ENCODE results near the gene ARHGEF4. TPM values are rescaled to one million over a fixed set of nuclear protein-coding genes. Genes with fewer than 3 reads are reported as not detected.
"Not testable (repeated sequence)": the region's sequence is repeated elsewhere in the genome, so short reads cannot be mapped to it uniquely, and the experiment has no call there.

ARHGEF4 gene
- total RNA-seq, 1 experiment from 2014 or later: 0.06 TPM

- peak in 1 of 2 experiments; percentile 6 for DNase-seq
- H3K4me3 ChIP-seq: no peak overlapping the region
- no peaks in the 10 kb centered on the region for H3K36me3 ChIP-seq
These were observed 149.3 kb downstream of the ARHGEF4 start for GRCh38 chr2:130985831-130986649.

DNA sequence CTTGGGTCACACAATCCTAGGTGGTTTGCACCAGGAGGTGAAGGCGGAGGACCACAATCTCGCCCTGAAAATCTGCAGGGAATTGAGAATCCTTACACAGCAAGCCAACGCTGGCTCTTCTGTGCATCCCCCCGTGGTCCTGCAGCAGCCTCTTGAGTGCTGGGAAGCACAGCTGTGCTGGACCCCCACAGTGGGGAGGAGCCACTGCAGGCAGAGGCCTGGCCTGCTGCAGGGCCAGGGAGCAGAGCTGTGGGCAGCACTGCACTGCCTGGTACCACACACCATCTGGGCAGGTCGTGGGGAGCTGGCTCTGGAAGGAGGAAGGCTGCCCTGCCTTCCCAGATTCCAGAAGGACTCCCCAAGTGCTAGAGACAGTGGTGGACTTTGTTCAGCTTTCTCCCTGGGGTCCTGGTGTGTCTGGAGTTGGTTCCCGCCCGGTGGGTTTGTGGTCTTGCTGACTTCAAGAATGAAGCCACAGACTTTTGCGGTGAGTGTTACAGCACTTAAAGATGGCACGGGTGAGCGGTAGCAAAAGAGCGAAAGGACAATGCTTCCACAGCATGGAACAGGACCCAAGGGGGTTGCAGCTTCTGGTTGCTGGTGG lies 150.3 kb downstream of the ARHGEF4 start:
- DNase-seq: peak in 1 of 2 experiments; percentile 5
- Histone ChIP-seq H3K27ac (peak overlapping the region; percentile 53; the same call in 1 of the 2 replicates), H3K27me3 (no peaks in the 10 kb centered on the region), H3K4me1 (peaks cover 9% of the 10 kb centered on the region; the same call in 1 of the 2 replicates), H3K36me3 (no peaks in the 10 kb centered on the region), H3K4me3 (no peak overlapping the region), H3K9me3 (replicated peaks) (no peaks in the 10 kb centered on the region)

More at GRCh38 chr2:130985831-130986649, 149.3 kb downstream of the ARHGEF4 start:
- Histone ChIP-seq H3K9me3 (replicated peaks) (no peaks in the 10 kb centered on the region), H3K27me3 (no peaks in the 10 kb centered on the region), H3K4me1 (peaks cover 9% of the 10 kb centered on the region; the same call in 1 of the 2 replicates), H3K27ac (no peak overlapping the region)

GRCh38 chr2:130987519-130988425 lies 151.1 kb downstream of the ARHGEF4 start:
- Histone ChIP-seq H3K9me3 (replicated peaks) (no peaks in the 10 kb centered on the region), H3K4me3 (no peak overlapping the region), H3K4me1 (peaks cover 9% of the 10 kb centered on the region; the same call in 1 of the 2 replicates), H3K27me3 (no peaks in the 10 kb centered on the region), H3K27ac (peak overlapping the region; percentile 53), H3K36me3 (no peaks in the 10 kb centered on the region)
- peak; percentile 27 to 54 for DNase-seq

DNA sequence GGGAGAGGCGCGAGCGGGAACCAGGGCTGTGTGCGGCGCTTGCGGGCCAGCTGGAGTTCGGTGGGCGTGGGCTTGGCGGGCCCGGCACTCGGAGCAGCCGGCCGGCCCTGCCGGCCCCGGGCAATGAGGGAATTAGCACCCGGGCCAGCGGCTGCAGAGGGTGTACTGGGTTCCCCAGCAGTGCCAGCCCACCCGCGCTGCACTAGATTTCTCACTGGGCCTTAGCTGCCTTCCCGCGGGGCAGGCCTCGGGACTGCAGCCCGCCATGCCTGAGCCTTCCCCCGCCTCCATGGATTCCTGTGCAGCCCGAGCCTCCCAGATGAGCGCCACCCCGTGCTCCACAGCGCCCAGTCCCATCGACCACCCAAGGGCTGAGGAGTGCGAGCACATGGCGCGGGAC lies 154.7 kb downstream of the ARHGEF4 start:
- not testable (repeated sequence) for H3K36me3 ChIP-seq; H3K27ac ChIP-seq; H3K27me3 ChIP-seq; H3K9me3 ChIP-seq (replicated peaks); DNase-seq; H3K4me1 ChIP-seq; H3K4me3 ChIP-seq

GRCh38 chr2:130992003-130992402 lies 155.3 kb downstream of the ARHGEF4 start:
- DNase-seq; H3K27me3 ChIP-seq; H3K27ac ChIP-seq; H3K9me3 ChIP-seq (replicated peaks); H3K4me1 ChIP-seq; H3K4me3 ChIP-seq; H3K36me3 ChIP-seq: not testable (repeated sequence)

DNA sequence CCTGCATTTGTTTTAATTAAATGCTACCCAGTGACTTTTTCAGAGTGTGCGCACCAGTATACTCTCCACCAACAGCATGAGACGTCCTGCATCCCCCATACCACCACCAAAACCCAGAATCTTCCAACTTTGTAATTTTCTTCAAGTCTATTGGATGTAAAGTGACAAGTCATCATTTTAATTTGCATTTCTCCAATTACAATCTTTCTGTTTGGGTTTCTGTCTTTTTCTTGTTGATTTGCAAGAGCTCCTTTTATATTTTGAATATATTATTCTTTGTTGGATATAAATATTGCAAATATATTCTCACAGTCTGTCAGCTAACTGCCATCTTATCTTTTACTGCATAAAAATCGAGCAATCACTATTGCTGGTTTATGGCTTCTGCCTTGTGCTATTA lies 160.0 kb downstream of the ARHGEF4 start:
- no peaks in the 10 kb centered on the region for H3K4me1 ChIP-seq
- H3K27ac ChIP-seq: no peak overlapping the region
- no peaks in the 10 kb centered on the region for H3K9me3 ChIP-seq (replicated peaks)
- no peaks in the 10 kb centered on the region for H3K36me3 ChIP-seq
- DNase-seq: no peak
- no peaks in the 10 kb centered on the region; the same call in 1 of the 2 replicates for H3K27me3 ChIP-seq
- H3K4me3 ChIP-seq: no peak overlapping the region

GRCh38 chr2:130997198-130997597 lies 160.5 kb downstream of the ARHGEF4 start:
- Histone ChIP-seq H3K4me3 (no peak overlapping the region), H3K27ac (no peak overlapping the region), H3K9me3 (replicated peaks) (no peaks in the 10 kb centered on the region), H3K36me3 (no peaks in the 10 kb centered on the region), H3K27me3 (no peaks in the 10 kb centered on the region; the same call in 1 of the 2 replicates), H3K4me1 (no peaks in the 10 kb centered on the region)
- DNase-seq: no peak

DNA sequence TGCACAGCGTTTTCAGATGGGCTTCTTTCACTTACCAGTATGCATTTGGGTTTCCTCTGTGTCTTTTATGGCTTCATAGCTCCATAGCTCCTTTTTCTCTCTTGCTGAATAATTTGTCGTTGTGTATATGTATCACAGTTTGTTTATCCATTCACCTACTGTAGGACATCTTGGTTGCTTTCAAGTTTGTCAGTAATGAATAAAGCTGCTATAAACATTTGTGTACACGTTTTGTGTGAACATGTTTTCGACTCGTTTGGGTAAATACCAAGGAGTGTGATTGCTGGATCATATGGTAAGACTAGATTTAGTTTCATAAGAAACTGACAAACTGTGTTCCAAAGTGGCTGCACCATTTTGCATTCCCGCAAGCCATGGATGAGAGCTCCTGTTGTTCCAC lies 161.8 kb downstream of the ARHGEF4 start:
- Histone ChIP-seq H3K9me3 (replicated peaks) (no peaks in the 10 kb centered on the region), H3K4me1 (no peaks in the 10 kb centered on the region), H3K4me3 (no peak overlapping the region), H3K27me3 (no peaks in the 10 kb centered on the region; the same call in 1 of the 2 replicates), H3K27ac (no peak overlapping the region), H3K36me3 (no peaks in the 10 kb centered on the region)
- no peak for DNase-seq

GRCh38 chr2:131004446-131005209 lies 167.9 kb downstream of the ARHGEF4 start:
- no peaks in the 10 kb centered on the region for H3K9me3 ChIP-seq (replicated peaks)
- no peak overlapping the region for H3K27ac ChIP-seq
- DNase-seq: peak; percentile 58 to 65
- H3K36me3 ChIP-seq: no peaks in the 10 kb centered on the region
- H3K27me3 ChIP-seq: no peaks in the 10 kb centered on the region; the same call in 1 of the 2 replicates
- H3K4me3 ChIP-seq: no peak overlapping the region
- no peaks in the 10 kb centered on the region for H3K4me1 ChIP-seq

DNA sequence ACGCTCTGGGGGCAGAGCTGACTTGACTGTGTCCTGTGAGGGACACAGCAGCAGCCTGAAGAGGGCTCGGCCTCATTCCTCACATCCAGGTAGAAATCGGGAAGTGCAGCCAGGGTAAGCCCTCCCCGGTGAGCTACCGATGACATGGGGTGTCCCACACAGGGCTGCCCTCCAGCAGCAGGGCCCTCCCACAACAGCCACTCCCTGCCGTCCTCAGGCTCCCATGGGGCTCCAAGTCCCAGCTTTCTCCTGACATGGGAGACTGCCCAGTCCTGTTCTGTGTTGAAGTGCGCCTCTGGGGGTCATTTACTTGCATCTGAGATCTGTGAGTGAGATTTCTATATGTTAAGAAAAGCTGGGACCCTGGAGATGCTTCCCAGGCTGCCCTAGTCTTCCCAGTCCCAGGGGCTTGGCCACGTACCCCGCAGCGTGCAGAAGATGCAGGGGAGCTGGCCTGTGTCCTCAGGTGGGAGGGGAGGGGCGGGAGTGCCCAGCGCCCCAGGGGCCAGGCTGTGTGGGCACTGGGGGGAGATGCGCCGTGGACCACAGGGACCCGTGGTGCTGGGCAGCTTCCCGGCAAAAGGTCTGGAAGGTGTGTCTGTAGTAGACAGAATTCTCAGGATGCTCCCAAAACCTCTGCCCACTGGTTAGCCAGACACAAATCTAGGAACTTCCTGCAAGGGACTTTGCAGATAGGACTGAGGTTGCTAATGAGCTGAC lies 168.7 kb downstream of the ARHGEF4 start:
- no peaks in the 10 kb centered on the region for H3K36me3 ChIP-seq
- DNase-seq: peak in 1 of 2 experiments; percentile 11
- no peaks in the 10 kb centered on the region; the same call in 1 of the 2 replicates for H3K27me3 ChIP-seq
- no peaks in the 10 kb centered on the region for H3K4me1 ChIP-seq
- no peaks in the 10 kb centered on the region for H3K9me3 ChIP-seq (replicated peaks)
- no peak overlapping the region for H3K4me3 ChIP-seq
- no peak overlapping the region for H3K27ac ChIP-seq

DNA sequence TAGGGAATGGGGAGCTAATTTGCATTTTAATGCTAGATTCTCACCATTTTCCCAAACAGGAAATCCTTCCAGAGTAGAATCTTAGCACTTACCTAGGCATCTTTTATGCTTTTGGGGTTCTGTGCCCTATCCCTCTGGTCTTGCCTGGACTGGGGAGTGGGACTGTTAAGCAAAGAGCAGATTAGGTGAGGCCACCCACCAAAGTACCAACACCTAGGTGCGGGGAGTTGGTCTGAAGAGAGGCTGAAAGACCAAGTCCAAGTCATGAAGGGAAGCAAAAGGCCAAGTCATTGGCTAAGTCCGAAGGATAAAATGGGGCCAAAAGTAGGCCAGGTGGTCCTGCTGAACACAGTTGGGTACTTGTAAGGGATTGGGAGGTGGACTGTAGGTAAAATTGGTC lies 169.8 kb downstream of the ARHGEF4 start:
- Histone ChIP-seq H3K4me3 (no peak overlapping the region), H3K4me1 (no peaks in the 10 kb centered on the region), H3K36me3 (no peaks in the 10 kb centered on the region), H3K9me3 (replicated peaks) (no peaks in the 10 kb centered on the region), H3K27ac (no peak overlapping the region), H3K27me3 (no peaks in the 10 kb centered on the region; the same call in 1 of the 2 replicates)
- DNase-seq: no peak

DNA sequence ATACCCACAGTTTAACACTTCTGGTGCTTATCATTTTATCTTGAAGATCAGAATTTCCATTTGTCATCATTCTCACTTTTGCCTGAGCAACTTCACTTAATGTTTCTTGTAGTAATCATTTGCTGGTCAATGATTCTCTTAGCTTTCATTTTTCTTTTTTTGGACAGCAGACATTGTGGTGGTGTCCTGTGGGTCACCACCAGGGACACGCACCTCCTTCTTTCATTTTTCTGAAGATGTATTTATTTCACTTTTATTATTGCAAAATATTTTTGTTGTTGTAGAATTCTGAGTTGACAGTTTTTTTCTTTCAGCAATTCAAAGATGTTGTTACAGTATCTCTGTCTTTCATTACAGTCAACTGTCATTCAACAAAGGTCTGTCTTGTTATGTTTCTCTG lies 172.3 kb downstream of the ARHGEF4 start:
- no peak overlapping the region for H3K4me3 ChIP-seq
- DNase-seq: no peak
- H3K9me3 ChIP-seq (replicated peaks): no peaks in the 10 kb centered on the region
- no peaks in the 10 kb centered on the region for H3K36me3 ChIP-seq
- no peak overlapping the region for H3K27ac ChIP-seq
- no peaks in the 10 kb centered on the region for H3K27me3 ChIP-seq
- H3K4me1 ChIP-seq: no peaks in the 10 kb centered on the region

- Histone ChIP-seq H3K4me1 (no peaks in the 10 kb centered on the region), H3K9me3 (replicated peaks) (no peaks in the 10 kb centered on the region), H3K27ac (no peak overlapping the region), H3K4me3 (no peak overlapping the region), H3K27me3 (no peaks in the 10 kb centered on the region), H3K36me3 (no peaks in the 10 kb centered on the region)
- DNase-seq: no peak
These were observed 173.2 kb downstream of the ARHGEF4 start for GRCh38 chr2:131009713-131010475.

All from SJCRH30 (cell line).